Pons (tissue), 1 donor: ENCODE results near the gene ACADS.

ENCODE experiments used
- DNase-seq: peaks from one replicate; pipeline ENCODE4 v3.0.0-alpha.2; 2016; ENCODE audit warnings: low spot score

ACADS gene

GRCh38 chr12:120702637-120703036, 23.0 kb upstream of the ACADS start:
- no peak for DNase-seq

- DNase-seq: no peak
Measured at GRCh38 chr12:120703311-120703942, 22.2 kb upstream of the ACADS start.

- no peak for DNase-seq
Measured at GRCh38 chr12:120705618-120706017, 20.0 kb upstream of the ACADS start.

GRCh38 chr12:120706029-120706428, 19.6 kb upstream of the ACADS start:
- no peak for DNase-seq

GRCh38 chr12:120708651-120709050, 17.0 kb upstream of the ACADS start:
- DNase-seq: no peak

- DNase-seq: no peak
Measured at GRCh38 chr12:120710031-120710804, 15.4 kb upstream of the ACADS start, which contains the start of gene UNC119B. Gene UNC119B, plus strand, starts transcription at chr12:120710458. Its CDS starts 17 bp downstream, at chr12:120710475.

GRCh38 chr12:120710805-120711296, 14.8 kb upstream of the ACADS start:
- no peak for DNase-seq

- no peak for DNase-seq
Measured at GRCh38 chr12:120711411-120711810, 14.2 kb upstream of the ACADS start.

GRCh38 chr12:120712610-120713009, 13.0 kb upstream of the ACADS start:
- DNase-seq: no peak

- DNase-seq: peak; percentile 87
Measured at GRCh38 chr12:120713861-120714482, 11.7 kb upstream of the ACADS start.

- DNase-seq: no peak
Measured at GRCh38 chr12:120718055-120718454, 7.6 kb upstream of the ACADS start.

- no peak for DNase-seq
Measured at GRCh38 chr12:120719072-120719471, 6.6 kb upstream of the ACADS start.

- DNase-seq: no peak
Measured at GRCh38 chr12:120719496-120720233, 6.0 kb upstream of the ACADS start.

- peak; percentile 62 for DNase-seq
Measured at GRCh38 chr12:120720234-120720986, 5.2 kb upstream of the ACADS start.

GRCh38 chr12:120720987-120721801, 4.4 kb upstream of the ACADS start:
- no peak for DNase-seq

- no peak for DNase-seq
Measured at GRCh38 chr12:120721866-120722265, 3.8 kb upstream of the ACADS start.

GRCh38 chr12:120722784-120723183, 2.8 kb upstream of the ACADS start:
- DNase-seq: no peak

GRCh38 chr12:120724720-120725119, 906 bp upstream of the ACADS start:
- DNase-seq: no peak

- no peak for DNase-seq
Measured at GRCh38 chr12:120725151-120725658, 421 bp upstream of the ACADS start.

GRCh38 chr12:120726510-120726793, 826 bp downstream of the ACADS start:
- DNase-seq: no peak

GRCh38 chr12:120726961-120727360, 1.3 kb downstream of the ACADS start:
- no peak for DNase-seq
